K562 (cell line): ENCODE data around the gene TTC28.

Experiments
- HINFP ChIP-seq: fragments of 450-650 bp; conservative IDR thresholded peaks from 2 replicates; pipeline ENCODE4 v1.6.1; 2016; ENCODE audit warnings: missing genetic modification characterization, low read depth, mild to moderate bottlenecking, control low read depth, missing compliant biosample characterization
- HLTF ChIP-seq: fragments of 450-650 bp; IDR thresholded peaks from 2 replicates; pipeline ENCODE4 v1.6.1; 2016
- HNRNPUL1 ChIP-seq: fragments of 200-400 bp; formaldehyde crosslinking; IDR thresholded peaks from 2 replicates; pipeline ENCODE4 v1.6.1; 2017; ENCODE audit warnings: low read length
- POLR2A ChIP-seq: fragments of 450-650 bp; conservative IDR thresholded peaks from 2 replicates; pipeline ENCODE4 v1.6.1; 2016
- ZNF830 ChIP-seq: fragments of 250-450 bp; sonication (Bioruptor Pico); IDR thresholded peaks from 2 replicates; pipeline ENCODE4 v1.5.0; 2021; ENCODE audit warnings: mild to moderate bottlenecking
- TF ChIP-seq, protein P1 (sequence below): fragments of 450-650 bp; IDR thresholded peaks from 2 replicates; pipeline ENCODE4 v1.6.1; 2016

GRCh38 chr22:28581016-28581415 lies 98.6 kb downstream of the TTC28 start:
- TF ChIP-seq HINFP (no peak), HNRNPUL1 (no peak), ZNF830 (CRISPR knock-in tag) (no peak), POLR2A (no peak), HLTF (no peak)
- TF ChIP-seq, protein P1, sequence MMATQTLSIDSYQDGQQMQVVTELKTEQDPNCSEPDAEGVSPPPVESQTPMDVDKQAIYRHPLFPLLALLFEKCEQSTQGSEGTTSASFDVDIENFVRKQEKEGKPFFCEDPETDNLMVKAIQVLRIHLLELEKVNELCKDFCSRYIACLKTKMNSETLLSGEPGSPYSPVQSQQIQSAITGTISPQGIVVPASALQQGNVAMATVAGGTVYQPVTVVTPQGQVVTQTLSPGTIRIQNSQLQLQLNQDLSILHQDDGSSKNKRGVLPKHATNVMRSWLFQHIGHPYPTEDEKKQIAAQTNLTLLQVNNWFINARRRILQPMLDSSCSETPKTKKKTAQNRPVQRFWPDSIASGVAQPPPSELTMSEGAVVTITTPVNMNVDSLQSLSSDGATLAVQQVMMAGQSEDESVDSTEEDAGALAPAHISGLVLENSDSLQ, result no peak
